BLaER1 (cell line): ENCODE data around the gene ARPC5L.

Source experiments
- H3K27ac ChIP-seq: shearing (Covaris generic); formaldehyde crosslinking; 2 replicates; pipeline ENCODE4 v1.8.1; 2022
- H3K27me3 ChIP-seq: shearing (Covaris generic); formaldehyde crosslinking; 2 replicates; pipeline ENCODE4 v1.8.1; 2022
- H3K36me3 ChIP-seq: shearing (Covaris generic); formaldehyde crosslinking; 2 replicates; pipeline ENCODE4 v1.8.1; 2022
- H3K4me1 ChIP-seq: shearing (Covaris generic); formaldehyde crosslinking; 2 replicates; pipeline ENCODE4 v1.8.1; 2022
- H3K4me2 ChIP-seq: shearing (Covaris generic); formaldehyde crosslinking; 2 replicates; pipeline ENCODE4 v1.8.1; 2022
- H3K4me3 ChIP-seq: shearing (Covaris generic); formaldehyde crosslinking; 2 replicates; pipeline ENCODE4 v1.8.1; 2022
- H3K9ac ChIP-seq: shearing (Covaris generic); formaldehyde crosslinking; 2 replicates; pipeline ENCODE4 v1.8.1; 2022
- H3K9me3 ChIP-seq: shearing (Covaris generic); formaldehyde crosslinking; 2 replicates; pipeline ENCODE4 v1.8.1; 2022
- H4K20me1 ChIP-seq: shearing (Covaris generic); formaldehyde crosslinking; 2 replicates; pipeline ENCODE4 v1.8.1; 2022
- Cebpa-rat ChIP-seq: shearing (Covaris generic); IDR thresholded peaks from 2 replicates; pipeline ENCODE4 v1.8.1; 2022

The ARPC5L gene

GRCh38 chr9:124860582-124861341 is 1.2 kb upstream of the ARPC5L start:
- Histone ChIP-seq H3K27me3 (no peaks in the 10 kb centered on the region), H3K4me1 (peaks cover 40% of the 10 kb centered on the region), H3K9me3 (no peaks in the 10 kb centered on the region), H3K36me3 (peaks cover 53% of the 10 kb centered on the region), H3K4me3 (peak overlapping the region; percentile 98), H3K27ac (peak overlapping the region; percentile 99), H3K4me2 (peak overlapping the region; percentile 85), H4K20me1 (peaks cover 59% of the 10 kb centered on the region), H3K9ac (peak overlapping the region; percentile 100)
- no peak for TF ChIP-seq Cebpa-rat

GRCh38 chr9:124863371-124863871 is 1.5 kb downstream of the ARPC5L start:
- TF ChIP-seq Cebpa-rat = no peak
- H3K4me3 ChIP-seq = no peak overlapping the region

GRCh38 chr9:124868511-124869465 is 6.9 kb downstream of the ARPC5L start:
- Histone ChIP-seq H4K20me1 (peaks cover 45% of the 10 kb centered on the region), H3K4me2 (peak overlapping the region; percentile 95), H3K36me3 (peaks cover 27% of the 10 kb centered on the region), H3K4me3 (peak overlapping the region; percentile 100), H3K4me1 (peaks cover 51% of the 10 kb centered on the region), H3K9ac (peak overlapping the region; percentile 100), H3K27ac (peak overlapping the region; percentile 100), H3K27me3 (no peaks in the 10 kb centered on the region), H3K9me3 (no peaks in the 10 kb centered on the region)
- no peak for TF ChIP-seq Cebpa-rat

More at GRCh38 chr9:124863371-124863871, 1.5 kb downstream of the ARPC5L start:
- Histone ChIP-seq H3K27ac (no peak overlapping the region), H3K4me2 (peak overlapping the region; percentile 83; the same call in 1 of the 2 replicates), H3K9me3 (no peaks in the 10 kb centered on the region), H3K36me3 (peaks cover 28% of the 10 kb centered on the region), H4K20me1 (peaks cover 33% of the 10 kb centered on the region), H3K4me1 (peaks cover 55% of the 10 kb centered on the region), H3K27me3 (no peaks in the 10 kb centered on the region), H3K9ac (peak overlapping the region; percentile 100; the same call in 1 of the 2 replicates)

GRCh38 chr9:124869466-124869985 is 7.6 kb downstream of the ARPC5L start:
- Histone ChIP-seq H3K9ac (peak overlapping the region; percentile 100), H3K27ac (peak overlapping the region; percentile 100), H3K4me2 (peak overlapping the region; percentile 95), H3K4me3 (peak overlapping the region; percentile 100), H3K36me3 (peaks cover 34% of the 10 kb centered on the region), H3K27me3 (no peaks in the 10 kb centered on the region), H3K9me3 (no peaks in the 10 kb centered on the region), H4K20me1 (peaks cover 53% of the 10 kb centered on the region), H3K4me1 (peaks cover 57% of the 10 kb centered on the region)
- no peak for TF ChIP-seq Cebpa-rat

- Histone ChIP-seq H3K27ac (peak overlapping the region; percentile 100), H3K27me3 (no peaks in the 10 kb centered on the region), H4K20me1 (peaks cover 58% of the 10 kb centered on the region), H3K9me3 (no peaks in the 10 kb centered on the region), H3K36me3 (peaks cover 40% of the 10 kb centered on the region), H3K4me2 (peak overlapping the region; percentile 95), H3K4me1 (peaks cover 57% of the 10 kb centered on the region), H3K9ac (peak overlapping the region; percentile 100), H3K4me3 (peak overlapping the region; percentile 100)
- TF ChIP-seq Cebpa-rat = no peak
Observed at GRCh38 chr9:124869986-124870560, 8.1 kb downstream of the ARPC5L start.

- Histone ChIP-seq H4K20me1 (peaks cover 65% of the 10 kb centered on the region), H3K4me3 (peak overlapping the region; percentile 100), H3K9me3 (no peaks in the 10 kb centered on the region), H3K36me3 (peaks cover 46% of the 10 kb centered on the region), H3K27me3 (no peaks in the 10 kb centered on the region), H3K4me2 (peak overlapping the region; percentile 95), H3K27ac (peak overlapping the region; percentile 100), H3K9ac (peak overlapping the region; percentile 100), H3K4me1 (peaks cover 57% of the 10 kb centered on the region)
- no peak for TF ChIP-seq Cebpa-rat
Observed at GRCh38 chr9:124870723-124871122, 8.8 kb downstream of the ARPC5L start.

- H3K27me3 ChIP-seq = no peaks in the 10 kb centered on the region
- TF ChIP-seq Cebpa-rat = no peak
- H3K4me3 ChIP-seq = peak overlapping the region; percentile 100
- H4K20me1 ChIP-seq = peaks cover 69% of the 10 kb centered on the region
- H3K36me3 ChIP-seq = peaks cover 51% of the 10 kb centered on the region
- peak overlapping the region; percentile 95 for H3K4me2 ChIP-seq
- peak overlapping the region; percentile 100 for H3K9ac ChIP-seq
- H3K27ac ChIP-seq = peak overlapping the region; percentile 100
- H3K9me3 ChIP-seq = no peaks in the 10 kb centered on the region
- peaks cover 57% of the 10 kb centered on the region for H3K4me1 ChIP-seq
Observed at GRCh38 chr9:124871156-124871561, 9.2 kb downstream of the ARPC5L start.

- Histone ChIP-seq H3K4me3 (no peak overlapping the region), H3K4me2 (peak overlapping the region; percentile 95), H4K20me1 (peaks cover 94% of the 10 kb centered on the region), H3K27ac (peak overlapping the region; percentile 100; the same call in 1 of the 2 replicates), H3K36me3 (peaks cover 76% of the 10 kb centered on the region), H3K4me1 (peaks cover 41% of the 10 kb centered on the region), H3K9ac (peak overlapping the region; percentile 100; the same call in 1 of the 2 replicates), H3K27me3 (no peaks in the 10 kb centered on the region), H3K9me3 (no peaks in the 10 kb centered on the region)
- TF ChIP-seq Cebpa-rat = no peak
Observed at GRCh38 chr9:124873664-124874063, 11.7 kb downstream of the ARPC5L start.

GRCh38 chr9:124875501-124875900 is 13.6 kb downstream of the ARPC5L start:
- no peaks in the 10 kb centered on the region for H3K9me3 ChIP-seq
- no peak overlapping the region for H3K4me2 ChIP-seq
- no peak overlapping the region for H3K9ac ChIP-seq
- H3K36me3 ChIP-seq = peaks cover 91% of the 10 kb centered on the region
- H3K4me3 ChIP-seq = no peak overlapping the region
- H3K4me1 ChIP-seq = peaks cover 48% of the 10 kb centered on the region
- no peak overlapping the region for H3K27ac ChIP-seq
- no peak for TF ChIP-seq Cebpa-rat
- H3K27me3 ChIP-seq = no peaks in the 10 kb centered on the region
- peaks cover 85% of the 10 kb centered on the region for H4K20me1 ChIP-seq
